ENCODE results near the gene SUSD1. TPM values are rescaled to one million over a fixed set of nuclear protein-coding genes. Genes with fewer than 3 reads are reported as not detected.
A peak's percentile ranks its signal among the peaks of the same experiment; 100 is the strongest.

The SUSD1 gene
- total and polyA plus RNA-seq, 10 donors = 4.4 to 26.8 (median 20.2) TPM

DNA sequence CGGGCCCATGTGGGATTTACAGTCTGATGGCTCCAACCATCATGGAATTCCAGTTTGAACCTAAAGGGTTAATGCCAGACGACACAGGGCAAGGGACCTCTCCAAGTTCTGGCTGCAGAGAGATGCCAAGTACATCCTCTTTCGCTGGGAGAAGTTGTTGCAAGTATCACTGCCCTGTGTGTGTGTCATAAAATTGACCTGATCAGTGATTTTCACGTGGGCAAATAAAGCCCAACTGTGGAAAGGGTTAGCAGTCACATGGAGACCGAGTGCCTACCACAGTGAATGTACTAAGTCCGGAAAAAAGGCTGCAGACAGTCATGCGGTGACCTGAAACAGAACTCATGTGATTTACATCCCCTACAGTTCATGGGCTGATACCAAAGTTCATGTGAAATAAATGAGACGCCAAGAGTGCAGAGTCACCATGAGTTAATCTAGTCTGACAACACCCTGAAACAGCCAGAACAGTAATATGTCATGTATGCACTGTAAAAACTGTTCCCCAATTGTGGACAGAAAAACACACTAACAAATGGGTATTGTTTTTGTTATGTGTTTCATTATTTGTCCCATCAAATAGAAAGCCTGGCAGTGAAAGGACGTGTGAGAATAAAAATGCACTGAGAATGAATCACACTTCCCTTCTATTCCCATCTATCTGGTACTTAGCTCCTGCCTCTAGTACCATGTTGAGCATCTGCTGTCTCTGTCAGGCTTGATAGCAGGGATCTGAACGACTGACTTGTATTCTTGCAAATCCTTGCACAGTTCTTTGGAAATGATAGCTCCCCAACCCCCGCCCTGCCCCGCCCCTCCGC is 115.7 kb downstream of the SUSD1 start:
- WGBS, 5 donors = 69 to 79% (median 77%) methylated on average over 13 of the region's 13 CpGs
- no peaks in the 10 kb centered on the region for H3K9me3 ChIP-seq
- intact Hi-C loops (cut with DNase I; ENCODE audit: low total_unique reads) = no loop called here
- TF ChIP-seq POLR2A (IDR thresholded peaks at IDR 0.05) (no peak), POLR2AphosphoS5 (IDR thresholded peaks at IDR 0.05) (peak in 1 of 3 donors; percentile 21)
- TF ChIP-seq, protein P1, sequence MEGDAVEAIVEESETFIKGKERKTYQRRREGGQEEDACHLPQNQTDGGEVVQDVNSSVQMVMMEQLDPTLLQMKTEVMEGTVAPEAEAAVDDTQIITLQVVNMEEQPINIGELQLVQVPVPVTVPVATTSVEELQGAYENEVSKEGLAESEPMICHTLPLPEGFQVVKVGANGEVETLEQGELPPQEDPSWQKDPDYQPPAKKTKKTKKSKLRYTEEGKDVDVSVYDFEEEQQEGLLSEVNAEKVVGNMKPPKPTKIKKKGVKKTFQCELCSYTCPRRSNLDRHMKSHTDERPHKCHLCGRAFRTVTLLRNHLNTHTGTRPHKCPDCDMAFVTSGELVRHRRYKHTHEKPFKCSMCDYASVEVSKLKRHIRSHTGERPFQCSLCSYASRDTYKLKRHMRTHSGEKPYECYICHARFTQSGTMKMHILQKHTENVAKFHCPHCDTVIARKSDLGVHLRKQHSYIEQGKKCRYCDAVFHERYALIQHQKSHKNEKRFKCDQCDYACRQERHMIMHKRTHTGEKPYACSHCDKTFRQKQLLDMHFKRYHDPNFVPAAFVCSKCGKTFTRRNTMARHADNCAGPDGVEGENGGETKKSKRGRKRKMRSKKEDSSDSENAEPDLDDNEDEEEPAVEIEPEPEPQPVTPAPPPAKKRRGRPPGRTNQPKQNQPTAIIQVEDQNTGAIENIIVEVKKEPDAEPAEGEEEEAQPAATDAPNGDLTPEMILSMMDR (IDR thresholded peaks at IDR 0.05 in 8 of 11, conservative IDR thresholded peaks at IDR 0.05 in 3 of 11) = no peak
- peak overlapping the region; percentile 22 to 87 (median 78) for H3K27ac ChIP-seq
- H3K4me3 ChIP-seq = no peak overlapping the region
- no peaks in the 10 kb centered on the region for H3K27me3 ChIP-seq (replicated peaks in 1 of 7)
- no peak for DNase-seq
- peaks cover 6 to 68% (median 38%) of the 10 kb centered on the region in 6 donors for H3K4me1 ChIP-seq
- H3K36me3 ChIP-seq = peaks cover 0 to 13% (median 0%) of the 10 kb centered on the region in 6 donors

DNA sequence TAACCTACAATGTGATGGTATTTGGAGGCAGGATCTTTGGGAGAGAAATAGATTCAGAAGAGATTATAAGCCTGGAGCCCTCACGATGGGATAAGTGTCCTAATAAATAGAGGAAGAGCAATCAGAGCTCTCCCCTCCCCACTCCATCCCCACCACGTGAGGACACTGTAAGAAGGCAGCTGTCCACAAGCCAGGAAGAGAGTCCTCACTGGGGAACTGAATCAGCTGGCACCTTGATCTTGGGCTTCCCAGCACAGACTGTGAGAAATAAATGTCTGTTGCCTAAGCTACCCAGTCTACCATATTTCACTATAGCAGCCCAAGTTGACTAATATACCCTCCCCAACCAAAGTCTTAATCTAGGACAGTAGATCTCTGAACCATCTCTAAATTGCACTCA is 118.1 kb downstream of the SUSD1 start:
- H3K27ac ChIP-seq = peak overlapping the region in 2 of 8 donors; percentile 81 to 87
- intact Hi-C loops (cut with DNase I; ENCODE audit: low total_unique reads) = no loop called here

DNA sequence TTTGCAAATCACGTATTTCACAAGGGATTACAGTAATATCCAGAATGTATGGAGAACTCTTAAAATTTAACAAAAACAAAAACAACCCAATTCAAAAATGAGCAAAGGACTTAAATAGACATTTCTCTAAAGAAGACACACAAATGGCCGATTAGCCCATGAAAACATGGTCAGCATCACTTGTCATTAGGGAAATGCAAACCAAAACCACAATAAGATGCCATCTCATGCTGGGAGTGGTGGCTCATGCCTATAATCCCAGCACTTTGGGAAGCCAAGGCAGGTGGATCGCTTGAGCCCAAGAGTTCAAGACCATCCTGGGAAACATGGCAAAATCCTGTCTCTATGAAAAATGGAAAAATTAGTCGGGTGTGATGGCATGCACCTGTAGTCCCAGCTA is 120.2 kb downstream of the SUSD1 start:
- Histone ChIP-seq H3K27me3 (replicated peaks in 1 of 7) (no peaks in the 10 kb centered on the region), H3K9me3 (no peaks in the 10 kb centered on the region), H3K36me3 (peaks cover 0 to 21% (median 0%) of the 10 kb centered on the region in 6 donors), H3K27ac (no peak overlapping the region), H3K4me3 (no peak overlapping the region), H3K4me1 (peaks cover 0 to 51% (median 31%) of the 10 kb centered on the region in 6 donors)
- intact Hi-C loops (cut with DNase I; ENCODE audit: low total_unique reads) = no loop called here
- TF ChIP-seq POLR2A (IDR thresholded peaks at IDR 0.05) = no peak
- TF ChIP-seq, protein P1 (IDR thresholded peaks at IDR 0.05 in 8 of 11, conservative IDR thresholded peaks at IDR 0.05 in 3 of 11) = no peak
- no peak for TF ChIP-seq POLR2AphosphoS5 (IDR thresholded peaks at IDR 0.05)
- 88 to 94% (median 93%) methylated on average over 4 of the region's 4 CpGs for WGBS, 5 donors
- no peak for DNase-seq

More for the DNA sequence above, 118.1 kb downstream of the SUSD1 start:
- 65 to 76% (median 71%) methylated on average over 2 of the region's 2 CpGs for WGBS, 5 donors
- H3K36me3 ChIP-seq = peaks cover 0 to 15% (median 0%) of the 10 kb centered on the region in 6 donors
- no peak overlapping the region for H3K4me3 ChIP-seq
- peaks cover 6 to 54% (median 36%) of the 10 kb centered on the region in 6 donors for H3K4me1 ChIP-seq
- no peaks in the 10 kb centered on the region for H3K27me3 ChIP-seq (replicated peaks in 1 of 7)
- no peaks in the 10 kb centered on the region for H3K9me3 ChIP-seq
- TF ChIP-seq, protein P1 (IDR thresholded peaks at IDR 0.05 in 8 of 11, conservative IDR thresholded peaks at IDR 0.05 in 3 of 11) = no peak
- TF ChIP-seq POLR2AphosphoS5 (IDR thresholded peaks at IDR 0.05) (no peak), POLR2A (IDR thresholded peaks at IDR 0.05) (no peak)
- DNase-seq = no peak

DNA sequence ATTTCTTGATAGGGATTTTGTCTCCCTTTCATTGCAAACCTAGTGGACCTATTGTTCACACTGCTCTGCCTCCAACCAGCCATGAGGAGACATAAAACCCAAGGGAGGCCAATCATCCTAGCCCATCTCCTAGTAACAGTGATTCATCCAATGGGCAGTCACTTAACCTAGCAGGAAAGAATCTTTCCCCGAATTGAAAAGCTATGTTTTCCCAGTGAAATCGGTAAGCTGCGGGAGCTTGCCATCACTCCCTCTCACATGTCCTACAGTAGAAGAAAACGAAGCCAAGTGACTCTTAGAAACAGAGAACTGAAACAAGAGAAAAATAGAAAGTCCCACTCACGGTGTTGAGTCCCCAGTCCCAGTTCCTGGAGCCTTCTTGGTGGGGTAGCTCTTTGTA is 123.3 kb downstream of the SUSD1 start:
- Histone ChIP-seq H3K27ac (peak overlapping the region in 2 of 8 donors; percentile 6 to 25), H3K4me3 (no peak overlapping the region), H3K9me3 (peaks cover 0 to 6% (median 0%) of the 10 kb centered on the region in 8 donors), H3K27me3 (replicated peaks in 1 of 7) (no peaks in the 10 kb centered on the region), H3K4me1 (peaks cover 0 to 38% (median 17%) of the 10 kb centered on the region in 6 donors), H3K36me3 (peaks cover 0 to 8% (median 0%) of the 10 kb centered on the region in 6 donors)
- intact Hi-C loops (cut with DNase I; ENCODE audit: low total_unique reads) = no loop called here
- TF ChIP-seq, protein P1 (IDR thresholded peaks at IDR 0.05 in 8 of 11, conservative IDR thresholded peaks at IDR 0.05 in 3 of 11) = no peak
- TF ChIP-seq POLR2AphosphoS5 (IDR thresholded peaks at IDR 0.05) (no peak), POLR2A (IDR thresholded peaks at IDR 0.05) (no peak)
- 69 to 79% (median 75%) methylated on average over 5 of the region's 5 CpGs for WGBS, 5 donors
- no peak for DNase-seq

All from spleen (tissue), 11 donors.